ENCODE measurements around the gene MAD1L1. TPM values are rescaled to one million over a fixed set of nuclear protein-coding genes. Genes with fewer than 3 reads are reported as not detected.

Gene MAD1L1
- total RNA-seq, 1 experiment from 2014 or later: 38.5 TPM

GRCh38 chr7:2197436-2198155 lies 35.1 kb downstream of the MAD1L1 start:
- no peak overlapping the region for H3K4me3 ChIP-seq (replicated peaks in 1 of 2; ENCODE audit: low read depth in 1 of 2, low read length in 2 of 2)
- no peaks in the 10 kb centered on the region for H3K4me1 ChIP-seq (ENCODE audit: control insufficient read depth in 1 of 2, insufficient read depth in 2 of 2, low read length in 2 of 2)
- H3K9ac ChIP-seq (ENCODE audit: low read length): no peak overlapping the region
- RAD21 ChIA-PET (ENCODE audit: low non-redundant PET in 1 of 2, low total read pairs in 2 of 2, uncharacterized antibody in 2 of 2, unreplicated experiment in 2 of 2): no interaction called here
- TF ChIP-seq TCF7L2 (IDR thresholded peaks at IDR 0.05; ENCODE audit: borderline replicate concordance, extremely low read depth, insufficient read depth, insufficient read length) (no peak), EGR1 (IDR thresholded peaks at IDR 0.05; ENCODE audit: low read depth) (no peak), CBX3 (IDR thresholded peaks at IDR 0.05; ENCODE audit: low read depth) (no peak), MAX (IDR thresholded peaks at IDR 0.05) (no peak), SRF (IDR thresholded peaks at IDR 0.05; ENCODE audit: low read depth) (no peak), CEBPB (IDR thresholded peaks at IDR 0.05; ENCODE audit: low read depth) (no peak), RAD21 (IDR thresholded peaks at IDR 0.05; ENCODE audit: low read depth) (no peak), ZFX (IDR thresholded peaks at IDR 0.05) (no peak)
- ATAC-seq (no peak), DNase-seq (ENCODE audit: low read depth, low spot score) (no peak)
- no peak overlapping the region for H3K4me2 ChIP-seq (ENCODE audit: low read length)
- peaks cover 0 to 11% of the 10 kb centered on the region in 2 experiments; a peak in 2 of 4 replicates for H3K9me3 ChIP-seq (ENCODE audit: control insufficient read depth in 1 of 2, insufficient read depth in 1 of 2, low read depth in 1 of 2, low read length in 2 of 2)
- intact Hi-C loops (cut with micrococcal nuclease): no loop called here
- CTCF ChIA-PET: no interaction called here
- no TSS peak for BruUV-seq (replicated peaks)
- H4K20me1 ChIP-seq (ENCODE audit: insufficient read depth): no peaks in the 10 kb centered on the region
- POLR2A ChIA-PET: no interaction called here
- H3K9me2 ChIP-seq (ENCODE audit: insufficient read depth): no peaks in the 10 kb centered on the region
- H3K79me2 ChIP-seq (ENCODE audit: insufficient read depth, low read length): peaks cover 8% of the 10 kb centered on the region
- peaks cover 3 to 28% of the 10 kb centered on the region in 2 experiments for H3K36me3 ChIP-seq (ENCODE audit: control insufficient read depth in 1 of 2, insufficient read depth in 2 of 2, low read length in 2 of 2)
- H3K27me3 ChIP-seq (ENCODE audit: insufficient read depth, low read length): no peaks in the 10 kb centered on the region
- no peak overlapping the region for H2AFZ ChIP-seq (ENCODE audit: low read depth, low read length, poor library complexity, severe bottlenecking)
- H3K27ac ChIP-seq (ENCODE audit: low read depth, low read length): no peak overlapping the region

- ChIA-PET RAD21 (ENCODE audit: low non-redundant PET in 1 of 2, low total read pairs in 2 of 2, uncharacterized antibody in 2 of 2, unreplicated experiment in 2 of 2) (no interaction called here), CTCF (no interaction called here), POLR2A (no interaction called here)
- Histone ChIP-seq H3K79me2 (ENCODE audit: insufficient read depth, low read length) (peaks cover 8% of the 10 kb centered on the region), H3K4me3 (replicated peaks in 1 of 2; ENCODE audit: low read depth in 1 of 2, low read length in 2 of 2) (no peak overlapping the region), H2AFZ (ENCODE audit: low read depth, low read length, poor library complexity, severe bottlenecking) (no peak overlapping the region), H3K9me2 (ENCODE audit: insufficient read depth) (no peaks in the 10 kb centered on the region), H3K9me3 (ENCODE audit: control insufficient read depth in 1 of 2, insufficient read depth in 1 of 2, low read depth in 1 of 2, low read length in 2 of 2) (peaks cover 0 to 11% of the 10 kb centered on the region in 2 experiments; a peak in 2 of 4 replicates), H4K20me1 (ENCODE audit: insufficient read depth) (no peaks in the 10 kb centered on the region), H3K4me1 (ENCODE audit: control insufficient read depth in 1 of 2, insufficient read depth in 2 of 2, low read length in 2 of 2) (no peaks in the 10 kb centered on the region), H3K36me3 (ENCODE audit: control insufficient read depth in 1 of 2, insufficient read depth in 2 of 2, low read length in 2 of 2) (peaks cover 3 to 28% of the 10 kb centered on the region in 2 experiments), H3K9ac (ENCODE audit: low read length) (no peak overlapping the region), H3K27ac (ENCODE audit: low read depth, low read length) (no peak overlapping the region), H3K4me2 (ENCODE audit: low read length) (no peak overlapping the region), H3K27me3 (ENCODE audit: insufficient read depth, low read length) (no peaks in the 10 kb centered on the region)
- TF ChIP-seq CBX3 (IDR thresholded peaks at IDR 0.05; ENCODE audit: low read depth) (no peak), ZFX (IDR thresholded peaks at IDR 0.05) (no peak), ZBTB33 (IDR thresholded peaks at IDR 0.05; ENCODE audit: extremely low read depth, insufficient replicate concordance, low read length) (no peak), POLR2A (IDR thresholded peaks at IDR 0.05; ENCODE audit: borderline replicate concordance, extremely low read depth, insufficient read depth, insufficient read length) (no peak), SRF (IDR thresholded peaks at IDR 0.05; ENCODE audit: low read depth) (no peak), ELF1 (IDR thresholded peaks at IDR 0.05; ENCODE audit: borderline replicate concordance, low read depth) (no peak), REST (IDR thresholded peaks at IDR 0.05; ENCODE audit: low read depth) (no peak)
- no TSS peak for BruUV-seq (replicated peaks)
- no peak for DNase-seq (ENCODE audit: low read depth, low spot score)
- no peak for ATAC-seq
- intact Hi-C loops (cut with micrococcal nuclease): no loop called here
Measured at GRCh38 chr7:2196381-2197378, 36.1 kb downstream of the MAD1L1 start.
